Daoy (cell line): ENCODE measurements around the gene EPAS1. TPM values are rescaled to one million over a fixed set of nuclear protein-coding genes. Genes with fewer than 3 reads are reported as not detected.

Source experiments
- DNase-seq: peaks from one replicate; pipeline ENCODE4 v3.0.0-alpha.2; 2015; ENCODE audit warnings: low read depth
- total RNA-seq: library from RNA; depleted of rRNA; stranded (reverse); fragments of >200 nt; shearing (Covaris generic); gene quantifications from 2 replicates; pipeline ENCODE4 v1.2.3, GENCODE V29; 2014

The EPAS1 gene
- total RNA-seq, 1 experiment from 2014 or later: 2.4 TPM

DNA sequence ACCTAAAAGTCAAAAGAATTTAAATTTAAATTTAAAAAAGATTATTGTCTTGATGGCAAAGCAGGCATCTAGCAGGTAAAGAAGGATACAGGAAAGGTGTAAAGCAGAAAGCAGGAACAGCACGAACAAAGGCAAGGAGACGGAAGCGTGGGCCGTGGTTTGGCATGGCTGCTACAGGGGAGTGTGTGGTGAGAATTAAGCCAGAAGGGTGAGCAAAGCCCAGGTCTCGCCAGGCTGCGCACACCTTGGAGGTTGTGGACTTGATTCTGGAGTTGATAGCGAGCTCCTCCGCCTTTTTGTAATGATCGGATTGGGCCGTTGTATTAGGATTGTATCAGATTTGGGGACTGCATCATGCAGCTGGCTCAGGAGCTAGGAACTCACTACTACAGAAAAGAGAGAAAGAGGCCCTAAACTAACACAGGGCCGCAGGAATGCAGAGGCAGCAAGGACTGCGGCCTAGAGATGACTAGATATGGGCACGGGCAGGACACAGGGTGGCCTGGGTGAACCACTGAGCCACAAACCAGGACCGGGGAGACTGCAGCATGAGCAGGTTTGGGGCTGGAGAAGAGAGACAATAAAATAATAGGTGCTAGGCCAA, 110.7 kb downstream of the EPAS1 start:
- no peak for DNase-seq

DNA sequence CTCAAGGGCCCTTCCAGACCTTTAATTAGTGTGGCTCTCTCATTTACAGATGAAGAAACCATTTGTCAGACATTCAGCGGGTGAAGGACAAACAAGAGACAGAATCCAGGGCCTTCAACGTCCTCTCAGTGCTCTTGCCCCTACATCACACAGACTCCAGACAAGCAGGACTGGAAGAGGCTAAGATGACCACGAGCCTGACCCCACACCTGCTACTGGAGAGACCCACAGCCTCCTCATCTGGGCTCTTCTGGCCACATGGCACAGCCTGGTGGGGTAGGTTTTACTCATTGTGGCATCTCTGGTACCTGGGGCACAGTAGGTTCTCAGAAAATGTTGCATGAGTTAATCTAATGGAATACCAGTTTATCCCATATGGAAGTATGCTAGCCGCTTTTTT, 112.5 kb downstream of the EPAS1 start:
- DNase-seq: no peak

DNA sequence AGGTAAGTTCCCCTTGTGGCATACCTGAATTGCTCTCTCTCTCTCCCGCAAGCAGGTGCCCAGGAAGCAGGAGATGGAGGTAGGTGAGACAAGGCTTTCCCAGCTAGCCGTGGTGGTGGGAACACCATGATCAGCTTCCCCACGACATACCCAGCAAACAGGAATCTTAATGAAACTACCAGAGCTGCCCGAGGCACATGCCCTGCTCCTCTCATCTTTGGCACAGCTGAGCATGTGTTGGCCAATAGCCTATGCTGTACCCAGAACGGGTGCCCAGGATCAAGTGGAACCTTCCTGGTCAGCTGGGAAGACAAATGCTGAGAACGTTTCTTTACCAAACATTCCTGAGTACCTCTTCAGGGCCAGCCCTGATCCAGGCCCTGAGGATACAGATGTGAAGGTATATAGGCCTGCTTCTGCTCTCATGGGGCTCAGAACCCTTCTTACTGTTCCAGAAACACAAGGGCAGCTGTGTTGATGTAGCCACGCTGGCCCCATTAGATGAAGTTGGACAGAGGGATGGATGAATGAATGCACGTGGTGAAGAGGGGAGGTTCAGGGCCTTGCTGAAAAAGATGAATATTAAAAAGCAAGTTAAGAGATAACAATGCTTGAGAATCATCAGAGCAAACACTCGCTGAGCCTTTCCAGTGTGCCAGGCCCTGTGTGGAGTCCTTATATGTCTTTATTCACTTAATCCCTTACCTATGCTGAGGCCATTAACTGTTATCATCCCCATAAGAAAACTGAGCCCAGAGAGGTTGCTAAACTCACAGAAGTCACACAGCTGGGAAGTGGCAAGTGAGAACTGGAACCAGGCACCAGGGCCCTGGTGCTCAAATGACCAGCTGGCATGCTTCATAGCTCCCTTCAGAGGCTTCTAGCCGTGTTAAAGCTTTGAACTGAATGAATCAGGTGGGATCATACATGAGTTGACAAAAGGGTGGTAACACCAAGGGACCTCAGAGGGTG, 113.4 kb downstream of the EPAS1 start:
- DNase-seq: no peak

DNA sequence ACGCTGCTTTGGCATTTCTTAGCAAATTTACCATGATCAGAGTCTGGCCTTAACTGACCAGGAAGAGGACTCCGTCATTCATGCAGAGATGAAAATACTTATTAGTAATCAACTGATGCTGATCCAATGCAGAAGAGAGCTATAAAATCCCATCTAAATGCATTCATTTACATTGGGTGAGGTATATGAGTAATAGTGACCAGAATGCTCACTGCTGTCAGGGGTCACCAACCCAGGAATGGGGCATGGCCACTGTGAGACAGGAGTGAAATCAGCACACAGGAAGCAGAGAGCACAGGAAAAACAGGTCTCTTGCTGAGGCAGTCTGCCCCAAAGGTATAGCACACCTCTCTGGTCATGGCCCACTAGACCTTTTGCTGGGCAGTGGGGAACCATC, 114.0 kb downstream of the EPAS1 start:
- DNase-seq: no peak

DNA sequence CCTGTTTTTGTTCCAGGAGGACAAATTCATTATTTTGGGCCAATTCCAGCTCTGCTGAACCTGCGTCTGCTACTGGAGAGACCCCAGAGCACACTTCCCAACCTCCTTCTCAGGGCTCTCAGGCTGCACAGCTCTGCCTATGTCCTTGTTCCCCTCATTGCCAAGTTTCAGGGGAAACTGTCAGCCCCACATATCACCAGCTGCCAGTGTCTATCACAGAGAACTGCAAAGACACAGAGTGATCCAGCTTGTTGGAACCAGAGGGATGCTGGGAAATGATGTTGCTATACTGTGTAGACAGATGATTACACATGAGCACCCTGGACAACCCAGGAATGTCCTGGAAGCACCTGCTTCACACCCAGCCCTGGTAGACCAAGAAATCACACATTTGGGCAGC, 114.8 kb downstream of the EPAS1 start:
- no peak for DNase-seq

DNA sequence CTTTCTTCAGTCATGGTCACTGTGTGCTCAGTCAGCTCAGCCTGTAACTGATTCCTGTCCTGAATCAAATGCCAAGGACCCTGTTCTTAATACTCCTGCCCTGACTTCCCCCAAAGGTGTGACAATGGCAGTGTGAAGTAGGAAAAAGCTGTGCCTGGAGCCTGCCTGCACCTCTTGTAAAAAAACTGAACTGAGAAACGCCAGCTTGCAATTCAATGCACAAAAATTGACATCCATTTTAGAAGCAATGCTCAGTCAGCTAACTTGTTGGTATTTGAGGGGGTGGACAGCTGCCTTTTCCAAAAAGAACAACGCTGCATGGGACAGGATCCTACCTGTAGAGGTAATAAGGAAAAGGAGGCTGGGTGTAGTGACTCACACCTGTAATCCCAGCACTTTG, 115.9 kb downstream of the EPAS1 start:
- no peak for DNase-seq

DNA sequence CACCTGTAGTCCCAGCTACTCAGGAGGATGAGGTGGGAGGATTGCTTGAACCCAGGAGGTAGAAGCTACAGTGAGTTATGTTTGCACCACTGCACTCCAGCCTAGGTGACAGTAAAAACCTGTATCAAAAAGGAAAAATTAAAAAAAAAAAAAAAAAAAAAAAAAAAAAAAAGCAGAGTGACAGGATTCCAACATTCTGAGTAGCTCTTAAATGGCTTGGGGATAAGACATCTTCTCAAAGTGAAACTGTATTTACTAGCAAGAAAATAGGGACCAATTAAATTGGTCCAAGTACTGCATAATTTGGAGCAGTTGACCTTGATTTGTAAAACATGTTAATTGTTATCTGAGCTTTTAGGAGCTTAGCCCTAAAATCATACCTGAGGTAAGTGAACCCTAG, 116.4 kb downstream of the EPAS1 start:
- no peak for DNase-seq

DNA sequence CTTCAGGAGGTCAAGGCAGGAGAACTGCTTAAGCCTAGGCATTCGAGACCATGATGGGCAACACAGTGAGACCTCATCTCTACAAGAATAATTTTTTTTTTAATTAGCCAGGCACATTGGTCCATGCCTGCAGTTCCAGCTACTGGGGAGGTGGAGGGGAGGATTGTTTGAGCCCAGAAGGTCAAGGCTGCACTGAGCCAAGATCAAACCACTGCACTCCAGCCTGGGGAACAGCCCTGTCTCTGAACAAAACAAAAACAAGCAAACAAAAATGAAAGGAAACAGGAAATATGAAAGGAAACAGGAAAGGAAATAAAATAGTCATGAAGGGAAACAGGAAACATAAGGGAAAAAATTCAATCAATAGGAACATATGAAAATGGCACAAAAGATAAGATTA, 117.5 kb downstream of the EPAS1 start:
- DNase-seq: no peak

DNA sequence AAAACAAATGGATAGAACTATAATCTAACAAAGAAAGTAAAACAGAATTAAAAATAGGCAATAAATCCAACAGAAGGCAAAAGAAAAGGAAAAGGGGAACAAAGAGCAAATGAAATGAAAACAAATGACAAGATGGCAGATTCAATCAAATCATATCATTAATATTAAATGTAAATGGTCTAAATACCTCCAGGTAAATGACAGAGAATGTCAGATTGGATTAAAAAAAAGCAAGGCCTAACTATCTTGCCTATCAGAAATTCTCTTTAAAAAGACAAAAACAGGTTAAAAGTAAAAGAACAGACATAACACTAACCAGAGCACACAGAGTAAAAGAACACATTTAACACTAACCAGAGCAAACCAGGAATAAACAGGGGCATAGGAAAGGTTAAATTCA, 119.1 kb downstream of the EPAS1 start:
- no peak for DNase-seq

DNA sequence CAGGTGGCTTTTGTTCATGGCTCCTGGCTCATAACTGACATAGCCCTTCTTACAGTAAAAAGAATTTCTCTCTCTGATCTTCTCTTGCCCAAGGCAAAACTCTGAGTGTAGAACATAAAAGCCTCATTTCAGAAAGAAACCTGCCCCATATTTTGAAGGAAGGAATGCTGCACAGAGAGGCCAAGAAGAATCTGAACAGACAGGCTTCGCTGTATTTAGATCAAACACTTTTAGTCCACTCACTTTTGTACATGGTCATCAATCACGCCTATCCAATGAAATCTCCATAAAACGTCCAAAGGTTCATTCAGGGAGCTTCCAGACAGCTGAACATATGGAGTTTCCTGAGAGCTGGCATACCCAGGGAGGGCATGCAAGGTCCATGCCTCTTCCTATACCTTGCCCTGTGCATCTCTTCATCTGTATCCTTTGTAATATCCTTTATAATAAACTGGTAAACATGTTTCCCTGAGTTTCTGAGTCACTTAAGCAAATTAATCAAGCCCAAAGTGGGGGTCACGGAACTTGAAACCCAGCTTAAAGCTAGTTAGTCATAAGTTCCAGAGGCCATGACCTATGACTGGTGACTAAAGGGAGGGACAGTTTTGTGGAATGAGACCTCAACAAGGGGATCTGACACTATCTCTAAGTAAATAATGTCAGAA, 119.7 kb downstream of the EPAS1 start:
- no peak for DNase-seq

DNA sequence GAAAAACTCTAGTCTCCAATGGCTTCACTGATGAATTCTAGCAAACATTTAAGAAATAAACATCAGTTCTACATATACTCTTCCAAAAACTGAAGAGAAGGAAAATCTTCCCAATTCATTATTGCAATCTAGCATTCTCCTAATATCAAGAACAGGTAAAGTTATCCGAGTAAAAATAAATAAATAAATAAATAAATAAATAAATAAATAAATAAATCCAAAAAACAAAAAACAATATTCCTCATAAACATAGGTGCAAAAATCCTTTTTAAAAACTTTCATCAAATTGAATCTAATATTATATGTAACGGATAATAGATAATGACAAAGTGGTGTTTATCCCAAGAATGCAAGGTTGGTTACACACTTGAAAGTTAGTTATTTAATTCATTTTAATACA, 123.7 kb downstream of the EPAS1 start:
- no peak for DNase-seq

DNA sequence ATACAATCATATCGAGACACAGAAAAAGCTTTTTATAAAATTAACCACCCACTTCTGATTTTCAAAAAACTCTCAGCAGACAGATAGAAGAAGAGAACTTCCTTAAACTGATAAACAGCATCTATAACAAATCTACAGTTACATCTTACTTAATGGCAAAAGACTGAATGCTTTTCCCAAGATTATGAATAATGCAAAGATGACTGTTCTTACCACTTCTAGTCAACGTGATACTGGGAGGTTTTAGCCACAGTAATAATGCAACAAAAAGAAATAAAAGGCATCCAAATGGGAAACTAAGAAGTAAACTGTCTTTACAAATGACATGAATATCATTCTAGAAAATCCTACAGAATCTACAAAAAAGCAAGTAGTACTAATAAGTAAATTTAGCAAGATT, 124.2 kb downstream of the EPAS1 start:
- no peak for DNase-seq

DNA sequence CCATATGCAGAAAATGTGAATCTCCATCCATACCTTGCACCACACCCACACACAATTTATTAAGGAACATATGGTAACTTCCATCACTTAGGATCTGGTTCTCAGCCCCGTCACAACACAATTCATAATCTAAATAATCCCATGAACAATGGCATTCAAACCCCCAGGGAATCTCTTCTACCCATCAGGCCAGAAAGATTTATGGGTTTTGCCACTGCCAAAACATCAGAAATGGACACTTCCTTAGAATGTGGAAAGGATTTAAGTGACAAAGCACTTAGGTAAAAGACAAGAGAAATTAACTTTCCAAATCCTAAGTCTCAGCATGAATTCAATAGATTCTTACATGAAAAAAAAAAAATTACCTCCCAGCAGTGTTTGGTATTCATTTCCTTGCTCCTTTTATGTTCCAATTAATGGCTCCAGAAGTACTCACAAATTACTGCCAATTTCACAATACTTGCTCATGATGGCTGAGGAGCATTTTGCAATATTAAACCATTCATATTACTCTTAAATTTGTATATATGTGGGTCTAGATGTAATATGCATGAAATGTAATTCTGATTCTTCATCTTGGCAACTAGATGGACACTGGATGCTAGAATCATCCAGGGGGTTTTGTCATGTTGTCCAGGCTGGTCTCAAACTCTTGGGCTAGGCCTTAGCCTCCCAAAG, 125.6 kb downstream of the EPAS1 start:
- no peak for DNase-seq

DNA sequence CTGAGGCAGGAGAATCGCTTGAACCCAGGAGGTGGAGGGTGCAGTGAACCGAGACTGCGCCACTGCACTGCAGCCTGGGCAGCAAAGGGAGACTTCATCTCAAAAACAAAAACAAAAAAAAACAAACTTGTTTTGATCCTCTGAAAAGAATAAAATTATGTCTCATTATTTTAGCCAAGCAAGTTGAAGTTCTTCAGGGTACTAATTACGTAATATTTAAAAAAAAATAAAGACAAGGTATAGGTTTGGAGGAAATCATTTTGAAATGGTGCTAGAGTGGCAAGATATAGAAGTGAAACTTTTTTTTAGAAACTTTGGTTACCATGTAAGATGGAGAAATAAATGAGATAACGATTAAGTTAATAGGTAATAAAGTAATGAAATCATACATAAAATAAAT, 127.7 kb downstream of the EPAS1 start:
- no peak for DNase-seq

DNA sequence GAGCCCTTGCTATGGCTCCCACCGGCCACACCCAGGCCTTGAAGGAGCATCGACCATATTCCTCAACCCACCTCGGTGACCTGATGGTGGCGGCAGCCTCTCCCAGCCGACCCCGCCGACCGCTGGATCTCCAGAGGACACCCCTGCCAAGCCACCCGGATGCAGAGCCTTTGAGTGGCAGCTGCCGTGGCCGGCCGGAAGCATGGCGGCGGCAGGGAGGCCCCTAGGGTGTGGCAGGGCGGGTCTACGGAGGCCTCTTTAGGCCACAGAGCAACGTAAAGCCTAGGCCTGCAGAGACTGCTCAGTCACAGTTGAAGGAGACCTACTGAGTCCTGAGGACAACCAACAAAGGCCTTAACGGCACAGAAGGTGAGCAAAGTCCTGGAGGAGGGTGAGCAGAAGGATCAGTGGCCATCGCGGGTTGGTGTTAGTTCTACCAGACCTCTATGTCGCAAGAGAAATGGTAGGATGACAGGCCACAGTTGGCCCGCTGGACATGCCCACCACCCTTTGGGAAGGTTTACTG, 131.8 kb downstream of the EPAS1 start:
- DNase-seq: no peak

DNA sequence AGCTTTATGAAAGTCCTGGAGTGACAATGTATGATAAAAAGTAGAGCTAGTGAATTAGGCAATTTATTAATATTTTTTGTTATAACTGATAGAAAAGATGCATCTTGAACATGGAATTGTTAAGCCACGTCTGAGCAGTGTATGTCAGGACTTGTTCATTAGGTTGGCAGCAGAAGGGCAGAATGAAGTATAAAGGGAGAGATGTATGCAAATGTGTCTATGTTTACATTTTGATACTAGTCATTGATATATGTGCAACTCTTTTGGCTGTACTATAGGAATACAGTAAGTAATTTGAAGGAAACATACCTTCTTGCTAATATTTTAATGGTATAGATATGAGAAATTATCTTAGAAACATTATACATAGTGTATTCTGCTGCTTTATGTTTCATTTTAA, 133.2 kb downstream of the EPAS1 start:
- no peak for DNase-seq

DNA sequence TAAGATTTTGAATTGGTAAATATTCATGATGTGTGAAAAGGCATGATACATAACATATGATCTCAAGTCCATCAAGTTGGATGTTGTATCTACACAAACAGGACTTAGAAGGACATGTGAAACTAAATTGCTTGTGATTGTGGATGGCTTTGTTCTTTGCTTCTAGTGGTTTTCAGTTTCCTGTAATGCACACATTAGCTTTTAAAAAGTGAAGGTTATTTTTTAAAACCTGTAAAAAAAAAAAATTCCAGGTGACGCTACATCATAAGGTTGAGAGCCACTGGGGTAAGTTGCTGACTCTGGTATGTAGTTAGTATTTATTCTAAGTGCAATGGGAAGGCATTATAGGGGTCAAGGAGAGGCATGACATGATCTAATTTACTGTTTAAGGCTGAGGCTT, 133.8 kb downstream of the EPAS1 start:
- DNase-seq: no peak

DNA sequence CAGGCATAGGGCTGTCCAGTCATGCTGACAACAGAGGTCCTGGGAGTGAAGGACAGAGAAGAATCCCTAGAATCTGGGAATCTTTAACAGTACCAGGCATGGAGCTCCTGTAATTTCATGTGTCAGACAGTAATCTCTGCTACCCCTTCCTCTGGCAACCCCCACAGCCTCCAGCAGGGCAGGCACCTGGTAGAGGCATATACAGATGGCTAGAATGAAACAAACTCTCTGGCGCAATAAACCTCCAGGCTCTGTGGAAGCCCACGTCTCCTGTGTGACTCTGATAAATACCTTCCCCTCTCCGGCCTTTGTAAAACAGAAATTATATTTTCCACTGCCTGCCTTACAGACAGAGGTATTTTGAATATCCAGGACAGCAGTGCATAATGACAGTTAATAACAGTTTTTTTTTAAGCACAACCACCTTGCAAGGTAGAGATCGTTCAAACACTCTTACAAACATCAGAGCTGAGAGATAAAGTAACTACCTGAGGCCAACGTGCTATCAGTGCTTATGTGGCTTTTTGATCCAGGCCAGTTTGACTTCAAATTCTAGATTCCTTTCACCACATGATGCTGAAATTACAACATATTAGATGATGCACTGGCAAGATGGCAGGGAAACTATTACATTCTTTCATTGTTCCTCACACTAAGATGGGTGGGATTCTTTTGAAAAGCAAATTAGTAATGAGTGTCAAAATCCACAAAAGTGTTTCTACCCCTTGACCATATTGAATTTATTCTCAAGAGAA, 134.5 kb downstream of the EPAS1 start:
- DNase-seq: no peak

DNA sequence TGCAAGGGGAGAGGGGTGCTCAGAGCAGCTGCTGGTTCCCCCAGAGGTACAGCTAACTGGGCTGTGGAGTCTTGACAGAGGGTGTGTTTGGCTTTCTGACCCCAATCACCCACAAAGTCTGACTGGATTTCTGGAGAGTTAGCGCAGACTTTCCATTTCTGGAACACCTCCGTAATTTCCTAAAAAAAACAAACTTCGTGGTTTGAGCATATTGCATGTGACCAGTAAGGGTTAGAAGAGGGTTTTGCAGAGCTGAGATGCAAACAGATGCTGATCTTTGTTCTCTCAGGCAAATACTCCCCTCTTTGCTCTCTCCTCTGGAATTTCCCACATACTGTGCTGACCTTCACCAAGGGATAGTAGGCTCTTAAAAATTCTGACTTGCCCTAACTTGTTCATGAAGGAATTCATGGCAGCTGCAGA, 137.7 kb downstream of the EPAS1 start:
- DNase-seq: no peak

DNA sequence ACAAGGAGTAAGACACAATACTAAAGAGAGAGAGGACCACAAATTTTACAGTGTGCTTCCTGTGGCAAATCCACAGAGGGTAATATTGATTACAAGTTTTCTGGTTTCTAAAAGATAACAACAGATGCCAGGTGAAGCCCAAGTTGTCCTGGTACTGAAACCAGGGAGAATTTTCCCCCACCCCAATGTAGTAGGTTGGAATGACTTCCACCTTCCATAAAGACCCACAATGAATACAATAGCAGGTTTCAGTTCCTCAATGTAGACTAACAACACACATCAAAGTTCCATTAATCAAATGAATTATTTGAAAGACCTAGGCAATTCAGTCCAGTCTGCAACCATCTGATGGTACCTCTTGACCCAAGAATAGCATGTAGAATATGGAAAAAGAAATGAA, 138.1 kb downstream of the EPAS1 start:
- DNase-seq: no peak

DNA sequence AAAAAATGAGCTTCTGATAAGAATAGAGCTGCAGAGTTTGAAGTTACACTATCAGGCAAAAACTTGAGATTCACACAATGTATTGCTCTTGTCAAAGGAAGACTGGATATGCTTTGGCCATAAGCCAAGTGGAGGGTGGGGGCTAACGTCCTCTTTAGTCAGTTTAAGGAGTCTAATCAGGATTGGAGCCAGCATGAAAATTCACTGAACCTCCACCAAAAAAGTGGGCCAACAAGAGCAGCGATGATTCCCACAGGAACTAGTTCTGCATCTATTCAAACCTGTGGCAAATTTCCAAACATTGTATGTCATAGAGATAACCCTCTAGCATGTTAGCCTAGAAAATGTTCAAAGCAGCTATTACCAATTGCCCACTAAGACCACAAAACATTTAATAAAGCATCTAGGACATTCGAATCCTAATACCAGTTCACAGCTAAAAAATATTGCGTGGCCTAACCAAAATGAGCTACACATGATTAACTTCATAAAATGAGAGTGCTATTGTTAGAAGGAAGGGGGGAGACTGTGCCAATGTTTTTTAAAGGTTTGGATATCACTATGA, 138.7 kb downstream of the EPAS1 start:
- no peak for DNase-seq
